T-helper 2 cell treated with Interferon-gamma antibody and Interleukin-4, amounts not matched to agents 5 μg/mL and 100 μg/mL, for 36 hours (primary cell): ENCODE results near the gene CCDC134.
"Not testable (repeated sequence)": the region's sequence is repeated elsewhere in the genome, so short reads cannot be mapped to it uniquely, and the experiment has no call there.

Experiments used
- DNase-seq: peaks from one replicate; pipeline ENCODE4 v3.0.0; 2021; ENCODE audit warnings: low spot score
- H3K27ac Mint-ChIP-seq: one replicate; pipeline ENCODE4 v1.8.0; 2021; ENCODE audit warnings: mild to moderate bottlenecking, mixed read lengths
- H3K27me3 Mint-ChIP-seq: one replicate; pipeline ENCODE4 v1.8.0; 2021; ENCODE audit warnings: low read depth, mixed read lengths
- H3K36me3 Mint-ChIP-seq: one replicate; pipeline ENCODE4 v1.8.0; 2021; ENCODE audit warnings: low read depth, mixed read lengths
- H3K4me1 Mint-ChIP-seq: one replicate; pipeline ENCODE4 v1.8.0; 2021; ENCODE audit warnings: low read depth, mixed read lengths
- H3K4me3 Mint-ChIP-seq: one replicate; pipeline ENCODE4 v1.8.0; 2022; ENCODE audit warnings: mild to moderate bottlenecking, moderate library complexity, mixed read lengths
- H3K9me3 Mint-ChIP-seq: one replicate; pipeline ENCODE4 v1.8.0; 2021; ENCODE audit warnings: mixed read lengths

Gene CCDC134

DNA sequence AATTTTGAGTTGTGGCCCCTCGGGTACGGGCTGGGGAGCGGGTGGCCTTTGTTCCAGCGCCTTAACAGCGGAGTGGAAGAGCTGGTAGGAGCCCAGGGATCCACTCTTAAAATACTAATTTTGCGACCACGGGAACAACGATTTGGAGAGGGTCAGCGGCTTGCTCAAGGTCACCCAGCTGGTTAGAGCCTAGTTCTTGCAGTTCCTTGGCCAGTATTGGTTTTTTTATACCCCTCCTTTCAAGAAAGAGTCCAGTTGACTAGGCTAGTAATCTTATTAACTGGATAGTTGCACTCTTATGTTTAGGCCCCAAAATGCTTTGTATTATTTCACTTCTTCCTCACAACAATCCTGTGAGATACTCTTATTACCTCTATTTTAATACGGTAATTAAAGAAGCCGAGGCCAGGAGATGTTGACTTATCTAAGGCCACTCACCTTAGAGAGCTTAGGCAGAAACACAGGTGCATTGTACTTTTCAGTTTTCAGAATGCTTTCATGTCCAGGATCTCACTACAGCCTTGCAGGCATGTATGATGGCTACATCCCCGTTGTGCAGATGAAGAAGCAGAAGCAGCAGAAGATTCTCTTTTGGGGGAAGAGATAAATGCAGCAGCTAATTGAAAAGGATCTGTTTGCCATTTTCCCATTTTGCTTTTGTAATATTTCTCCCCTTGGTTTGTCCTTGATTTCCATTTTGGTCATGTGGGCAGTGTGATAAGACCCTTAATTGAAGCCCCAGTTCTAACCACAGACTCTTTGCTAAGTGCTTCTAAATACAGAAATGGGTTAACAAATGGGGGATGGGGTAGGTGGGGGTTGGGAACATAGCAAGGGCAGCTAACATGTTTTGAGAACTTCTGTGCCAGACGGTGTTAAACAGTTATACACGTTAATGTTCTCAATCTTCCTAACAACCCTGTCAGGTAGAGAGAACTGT, 33.8 kb downstream of the CCDC134 start:
- Mint-ChIP-seq H3K36me3 (peaks cover 62% of the 10 kb centered on the region), H3K4me3 (peak overlapping the region; percentile 95), H3K27ac (peak overlapping the region; percentile 94), H3K9me3 (peaks cover 4% of the 10 kb centered on the region), H3K27me3 (no peaks in the 10 kb centered on the region), H3K4me1 (peaks cover 49% of the 10 kb centered on the region)
- DNase-seq = no peak

DNA sequence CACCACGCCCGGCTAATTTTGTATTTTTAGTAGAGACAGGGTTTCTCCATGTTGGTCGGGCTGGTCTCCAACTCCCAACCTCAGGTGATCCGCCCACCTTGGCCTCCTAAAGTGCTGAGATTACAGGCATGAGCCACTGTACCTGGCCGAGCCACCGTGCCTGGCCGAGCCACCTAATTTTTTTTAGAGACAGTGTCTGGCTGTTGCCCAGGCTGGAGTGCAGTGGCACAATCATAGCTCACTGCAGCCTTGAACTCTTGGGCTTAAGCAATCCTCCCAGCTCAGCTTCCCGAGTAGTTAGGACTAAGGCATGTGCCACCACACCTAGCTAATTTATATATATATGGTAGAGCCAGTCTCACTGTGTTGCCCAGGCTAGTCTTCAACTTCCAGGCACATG, 35.0 kb downstream of the CCDC134 start:
- peaks cover 52% of the 10 kb centered on the region for H3K4me1 Mint-ChIP-seq
- H3K27me3 Mint-ChIP-seq, H3K27ac Mint-ChIP-seq, H3K4me3 Mint-ChIP-seq, H3K9me3 Mint-ChIP-seq, DNase-seq: not testable (repeated sequence)
- peaks cover 61% of the 10 kb centered on the region for H3K36me3 Mint-ChIP-seq

DNA sequence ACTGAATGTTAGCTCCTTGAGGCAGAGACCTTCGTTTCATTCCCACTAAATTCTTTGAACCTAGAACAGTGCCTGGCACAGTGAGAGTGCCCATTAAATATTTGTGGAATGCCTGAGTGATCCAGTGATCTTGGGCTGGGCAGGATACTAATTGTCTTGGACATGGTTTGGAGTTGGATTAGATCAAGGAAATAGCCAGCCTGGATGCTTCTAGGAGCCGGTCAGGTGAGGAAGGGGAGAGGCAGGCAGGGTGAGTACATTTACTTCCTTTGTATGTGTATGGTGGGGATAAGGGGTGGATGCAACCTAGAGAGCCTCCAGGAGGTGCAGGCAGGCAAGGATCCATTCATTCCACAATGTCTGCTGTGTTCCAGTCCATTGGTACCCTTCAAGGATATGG, 36.1 kb downstream of the CCDC134 start:
- peaks cover 56% of the 10 kb centered on the region for H3K4me1 Mint-ChIP-seq
- H3K27ac Mint-ChIP-seq = peak overlapping the region; percentile 3
- DNase-seq = no peak
- H3K9me3 Mint-ChIP-seq = peaks cover 2% of the 10 kb centered on the region
- no peaks in the 10 kb centered on the region for H3K27me3 Mint-ChIP-seq
- peaks cover 60% of the 10 kb centered on the region for H3K36me3 Mint-ChIP-seq
- peak overlapping the region; percentile 1 for H3K4me3 Mint-ChIP-seq

DNA sequence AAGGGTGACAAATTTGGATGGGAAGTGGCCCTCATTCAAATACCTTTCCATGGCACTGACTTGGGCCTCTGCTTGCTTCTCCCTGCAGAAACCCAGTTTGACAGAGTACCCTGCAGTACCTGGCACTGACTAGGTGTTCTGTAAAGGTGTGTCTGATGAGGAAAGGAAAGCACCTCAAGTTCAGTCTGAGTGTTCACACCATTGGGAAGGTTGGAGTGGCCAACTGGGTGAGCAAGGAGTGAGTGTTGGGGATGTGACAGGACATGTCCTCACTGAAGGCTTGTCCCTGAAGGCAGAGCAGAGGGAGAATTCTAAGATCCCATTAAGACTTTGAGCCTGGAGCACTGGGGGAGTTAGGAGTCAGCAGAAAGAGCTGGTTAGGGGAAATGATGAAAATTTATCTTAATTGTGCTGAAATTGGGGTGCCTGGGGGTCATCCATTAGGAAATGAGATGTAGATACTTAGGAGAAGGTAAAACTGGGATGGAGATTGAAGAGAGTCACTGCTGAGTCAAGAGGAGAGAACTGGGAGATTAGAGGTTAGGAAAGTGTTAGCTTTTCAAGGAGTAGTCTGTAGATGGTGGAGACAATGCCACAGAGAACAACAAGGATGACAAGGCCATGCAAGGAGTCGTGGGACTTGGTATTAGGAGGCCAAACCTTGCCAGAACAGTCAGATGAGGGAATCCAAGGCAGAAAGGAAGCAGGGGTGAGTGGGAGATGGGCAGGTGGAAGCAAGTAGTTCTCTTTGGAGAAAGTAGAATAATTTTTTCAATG, 38.6 kb downstream of the CCDC134 start:
- no peak for DNase-seq
- Mint-ChIP-seq H3K27ac (peak overlapping the region; percentile 45), H3K4me3 (no peak overlapping the region), H3K27me3 (no peaks in the 10 kb centered on the region), H3K9me3 (no peaks in the 10 kb centered on the region), H3K36me3 (peaks cover 61% of the 10 kb centered on the region), H3K4me1 (peaks cover 61% of the 10 kb centered on the region)

DNA sequence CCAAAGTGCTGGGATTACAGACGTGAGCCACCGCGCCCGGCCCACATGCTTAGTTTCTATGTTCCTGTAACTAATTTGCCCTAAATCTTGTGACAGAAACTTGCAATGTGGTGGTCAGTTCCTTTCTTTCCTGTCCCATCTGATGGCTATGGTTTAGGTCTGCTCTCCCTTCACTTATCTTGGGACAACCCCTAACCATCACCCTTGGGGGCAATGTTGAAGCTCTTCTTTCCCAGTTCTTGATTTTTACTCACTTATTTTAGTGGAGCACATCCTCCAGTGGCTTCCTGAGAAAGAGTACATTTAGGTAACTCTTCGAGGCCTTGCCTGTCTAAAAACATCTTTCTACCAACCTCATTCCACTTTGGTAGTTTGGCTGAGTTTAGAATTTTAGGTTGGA, 39.7 kb downstream of the CCDC134 start:
- no peak overlapping the region for H3K4me3 Mint-ChIP-seq
- H3K27me3 Mint-ChIP-seq = no peaks in the 10 kb centered on the region
- no peak for DNase-seq
- H3K4me1 Mint-ChIP-seq = peaks cover 58% of the 10 kb centered on the region
- no peaks in the 10 kb centered on the region for H3K9me3 Mint-ChIP-seq
- H3K27ac Mint-ChIP-seq = no peak overlapping the region
- H3K36me3 Mint-ChIP-seq = peaks cover 54% of the 10 kb centered on the region

DNA sequence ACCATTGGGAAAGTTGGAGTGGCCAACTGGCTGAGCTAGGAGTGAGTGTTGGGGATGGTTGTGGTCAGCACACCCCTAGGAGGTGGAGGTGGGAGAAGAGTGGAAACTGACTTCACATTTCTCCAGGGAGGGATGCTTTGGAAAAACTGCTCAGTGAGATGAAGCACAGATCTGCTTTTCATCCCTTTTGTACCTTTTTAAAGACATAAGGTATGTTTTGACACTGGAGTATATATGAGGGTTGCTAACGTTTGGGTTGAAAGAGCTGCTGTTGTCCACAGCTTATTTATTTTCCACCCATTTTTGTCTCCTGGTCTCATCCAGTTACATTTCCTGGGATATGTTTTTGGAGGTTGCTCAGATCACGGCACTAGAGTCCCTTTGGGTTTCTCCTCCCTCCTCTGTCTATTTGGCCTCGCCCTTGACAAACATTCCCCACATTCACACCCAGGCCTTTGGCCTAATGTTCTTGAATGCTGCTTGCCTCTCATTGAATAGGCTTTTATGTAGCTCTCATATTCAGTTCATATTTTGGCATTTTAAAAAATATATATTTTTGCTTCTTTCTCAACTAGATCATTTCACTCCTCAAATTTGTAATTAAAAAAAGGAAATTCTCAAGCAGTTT, 40.7 kb downstream of the CCDC134 start:
- H3K9me3 Mint-ChIP-seq = no peaks in the 10 kb centered on the region
- no peak overlapping the region for H3K4me3 Mint-ChIP-seq
- peak overlapping the region; percentile 13 for H3K27ac Mint-ChIP-seq
- H3K27me3 Mint-ChIP-seq = no peaks in the 10 kb centered on the region
- H3K4me1 Mint-ChIP-seq = peaks cover 61% of the 10 kb centered on the region
- H3K36me3 Mint-ChIP-seq = peaks cover 56% of the 10 kb centered on the region
- DNase-seq = no peak

DNA sequence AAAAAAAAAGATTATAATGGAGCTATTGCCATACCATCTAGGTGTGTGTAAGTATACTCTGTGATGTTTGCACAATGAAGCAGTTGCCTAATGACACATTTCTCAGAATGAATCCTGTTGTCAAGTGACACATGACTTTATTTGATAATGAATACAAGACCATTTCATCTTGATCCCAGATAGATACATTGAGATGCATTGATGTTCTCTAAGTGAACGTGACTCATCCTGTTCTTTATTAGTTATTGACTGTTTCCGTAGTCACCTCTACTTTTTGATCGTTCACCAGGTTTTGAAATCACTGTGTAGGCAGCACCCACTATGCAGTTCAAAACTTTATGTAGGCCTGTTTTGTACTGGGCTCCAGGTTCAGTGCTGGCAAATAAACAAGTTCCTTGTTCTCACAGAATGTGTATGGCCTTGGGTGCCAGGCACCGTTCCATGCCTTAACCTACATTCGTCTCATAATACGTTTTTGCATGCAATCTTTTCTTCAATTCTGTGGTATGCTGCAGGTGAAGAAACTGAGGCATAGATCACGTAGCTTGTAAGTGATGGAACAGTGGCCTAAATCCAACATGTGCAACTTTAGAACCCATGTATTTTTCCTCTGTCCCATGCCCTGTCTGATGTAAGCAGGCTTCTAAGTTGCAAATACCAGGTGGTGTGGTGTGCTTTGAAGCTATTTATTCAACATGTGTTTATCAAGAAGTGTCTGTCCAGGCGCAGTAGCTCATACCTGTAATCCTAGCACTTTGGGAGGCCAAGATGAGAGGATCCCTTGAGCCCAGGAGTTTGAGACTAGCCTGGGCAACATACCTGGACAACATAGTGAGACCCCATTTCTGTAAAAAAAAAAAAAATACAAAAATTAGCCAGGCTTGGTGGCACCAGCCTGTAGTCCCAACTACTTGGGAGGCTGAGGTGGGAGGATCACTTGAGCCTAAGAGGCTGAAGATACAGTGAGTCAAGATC, 42.8 kb downstream of the CCDC134 start:
- Mint-ChIP-seq H3K4me1 (peaks cover 59% of the 10 kb centered on the region), H3K27me3 (no peaks in the 10 kb centered on the region), H3K4me3 (no peak overlapping the region), H3K27ac (no peak overlapping the region), H3K36me3 (peaks cover 42% of the 10 kb centered on the region), H3K9me3 (no peaks in the 10 kb centered on the region)
- DNase-seq = peak; percentile 33

DNA sequence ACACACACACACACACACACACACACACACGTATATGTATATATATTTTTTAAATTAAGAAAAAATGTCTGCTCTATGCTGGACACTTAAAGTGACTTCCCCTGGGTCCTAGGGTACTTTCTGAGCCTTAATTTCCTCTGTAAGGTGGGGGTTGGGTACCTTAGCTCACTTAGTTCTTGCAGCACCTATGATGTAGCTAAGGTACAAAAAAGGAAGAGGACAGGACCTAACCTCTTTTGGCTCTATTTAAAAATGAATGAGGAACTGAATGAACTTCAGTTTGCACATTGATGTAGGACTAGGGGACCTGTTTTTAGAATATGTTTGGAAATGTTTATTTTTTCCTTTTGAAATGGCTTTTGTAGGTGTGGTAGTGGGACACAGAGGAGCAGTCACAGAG, 43.6 kb downstream of the CCDC134 start:
- no peaks in the 10 kb centered on the region for H3K27me3 Mint-ChIP-seq
- no peak overlapping the region for H3K4me3 Mint-ChIP-seq
- no peak for DNase-seq
- H3K36me3 Mint-ChIP-seq = peaks cover 36% of the 10 kb centered on the region
- peaks cover 61% of the 10 kb centered on the region for H3K4me1 Mint-ChIP-seq
- H3K9me3 Mint-ChIP-seq = no peaks in the 10 kb centered on the region
- peak overlapping the region; percentile 42 for H3K27ac Mint-ChIP-seq

DNA sequence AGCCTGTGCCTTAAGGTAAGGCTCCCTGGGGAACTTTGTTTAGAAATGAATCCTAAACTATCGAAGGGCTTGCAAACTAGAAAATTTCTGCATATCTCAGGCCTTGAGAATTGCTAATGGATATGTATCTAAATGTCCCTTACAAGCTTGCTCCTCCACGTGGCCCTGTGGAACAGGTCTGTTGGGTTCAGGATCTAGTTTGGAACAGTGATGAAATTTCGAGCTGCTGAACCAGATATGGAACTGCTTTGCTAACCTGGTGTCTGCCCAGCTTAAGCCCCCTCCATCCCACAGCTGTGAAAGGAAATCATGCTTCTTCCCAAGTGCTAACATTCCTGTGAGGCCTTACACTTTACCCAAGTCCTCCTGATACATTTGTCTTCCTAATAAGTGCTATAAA, 44.0 kb downstream of the CCDC134 start:
- DNase-seq = no peak
- peaks cover 58% of the 10 kb centered on the region for H3K4me1 Mint-ChIP-seq
- H3K4me3 Mint-ChIP-seq = no peak overlapping the region
- no peak overlapping the region for H3K27ac Mint-ChIP-seq
- no peaks in the 10 kb centered on the region for H3K9me3 Mint-ChIP-seq
- peaks cover 35% of the 10 kb centered on the region for H3K36me3 Mint-ChIP-seq
- no peaks in the 10 kb centered on the region for H3K27me3 Mint-ChIP-seq

DNA sequence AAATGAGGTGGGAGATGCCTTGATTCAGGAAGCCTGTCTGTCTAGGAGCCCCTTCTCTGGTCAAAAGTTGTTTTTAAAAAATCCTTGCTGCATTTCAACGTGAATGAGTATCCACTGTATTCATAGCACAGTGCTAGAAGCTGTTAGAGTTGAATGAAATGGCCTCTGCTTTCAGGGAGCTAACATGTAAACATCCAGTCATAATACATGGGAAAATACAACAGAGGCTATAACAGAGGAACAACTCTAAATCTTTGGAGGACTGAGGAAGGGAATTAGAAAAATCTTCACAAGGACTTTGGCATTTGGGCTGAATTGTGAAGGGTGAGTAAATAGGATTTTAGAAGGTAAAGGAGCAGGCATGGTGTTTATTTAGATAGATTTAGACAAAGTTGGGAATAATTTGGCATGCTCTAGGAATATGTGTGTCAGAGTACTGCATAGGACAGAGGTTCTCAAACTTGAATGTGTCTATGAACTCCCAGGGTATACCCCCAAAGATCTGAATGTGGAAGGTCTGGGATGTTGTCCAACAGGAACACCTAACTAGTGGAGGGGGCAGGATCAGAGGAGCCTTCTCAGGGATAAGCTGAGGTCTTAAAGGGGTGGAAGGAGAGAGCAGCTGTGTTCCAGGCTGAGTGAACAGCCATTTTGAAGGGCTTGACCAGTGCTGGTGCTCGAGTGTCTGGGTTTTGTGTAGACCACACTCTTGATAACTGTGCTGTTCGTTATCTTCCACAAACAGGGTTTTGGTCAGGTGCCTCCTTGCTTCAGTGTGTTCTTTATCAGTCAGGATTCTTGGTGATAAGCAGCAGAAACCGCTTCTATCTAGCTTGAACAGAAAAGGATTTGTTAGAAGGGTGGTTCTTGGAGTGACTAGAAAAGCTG, 45.1 kb downstream of the CCDC134 start:
- H3K36me3 Mint-ChIP-seq = peaks cover 31% of the 10 kb centered on the region
- no peaks in the 10 kb centered on the region for H3K9me3 Mint-ChIP-seq
- peaks cover 52% of the 10 kb centered on the region for H3K4me1 Mint-ChIP-seq
- no peaks in the 10 kb centered on the region for H3K27me3 Mint-ChIP-seq
- no peak overlapping the region for H3K4me3 Mint-ChIP-seq
- DNase-seq = no peak
- peak overlapping the region; percentile 73 for H3K27ac Mint-ChIP-seq

DNA sequence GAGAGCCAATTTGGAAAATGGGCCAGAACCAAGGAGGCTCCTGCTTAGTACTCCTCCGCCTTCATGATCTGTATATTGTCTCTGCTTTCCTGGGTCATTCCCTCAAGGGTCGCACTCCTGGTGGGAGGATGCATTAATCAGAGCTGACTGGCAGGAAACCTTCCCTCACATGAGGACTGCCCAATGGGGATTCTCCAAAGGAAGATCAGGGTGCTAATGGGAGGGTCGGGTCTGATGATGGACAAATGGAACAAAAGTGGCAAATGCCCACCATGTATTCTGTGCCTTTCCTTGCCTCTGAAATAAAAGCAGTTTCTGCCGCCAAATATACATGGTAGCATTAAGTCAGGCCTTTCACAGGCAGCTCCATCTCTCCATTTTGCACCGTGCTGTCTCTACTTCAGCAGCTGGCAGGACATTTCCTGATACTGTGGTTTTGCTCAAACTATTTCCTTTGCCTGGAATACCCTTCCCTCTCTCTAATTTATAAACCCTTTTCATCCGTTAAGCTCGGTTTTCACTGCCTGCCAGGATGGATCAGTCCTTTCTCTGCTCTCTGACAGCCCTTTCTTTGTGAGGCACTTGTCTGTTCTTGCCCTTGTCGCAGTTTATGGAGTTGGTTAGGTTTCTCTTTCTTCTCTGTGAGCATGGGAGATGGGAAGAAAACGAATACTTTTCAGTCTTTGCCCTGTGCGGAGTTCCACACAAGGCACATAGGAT, 45.9 kb downstream of the CCDC134 start:
- no peaks in the 10 kb centered on the region for H3K9me3 Mint-ChIP-seq
- no peak for DNase-seq
- no peaks in the 10 kb centered on the region for H3K27me3 Mint-ChIP-seq
- H3K4me1 Mint-ChIP-seq = peaks cover 45% of the 10 kb centered on the region
- no peak overlapping the region for H3K4me3 Mint-ChIP-seq
- peaks cover 27% of the 10 kb centered on the region for H3K36me3 Mint-ChIP-seq
- H3K27ac Mint-ChIP-seq = peak overlapping the region; percentile 27

DNA sequence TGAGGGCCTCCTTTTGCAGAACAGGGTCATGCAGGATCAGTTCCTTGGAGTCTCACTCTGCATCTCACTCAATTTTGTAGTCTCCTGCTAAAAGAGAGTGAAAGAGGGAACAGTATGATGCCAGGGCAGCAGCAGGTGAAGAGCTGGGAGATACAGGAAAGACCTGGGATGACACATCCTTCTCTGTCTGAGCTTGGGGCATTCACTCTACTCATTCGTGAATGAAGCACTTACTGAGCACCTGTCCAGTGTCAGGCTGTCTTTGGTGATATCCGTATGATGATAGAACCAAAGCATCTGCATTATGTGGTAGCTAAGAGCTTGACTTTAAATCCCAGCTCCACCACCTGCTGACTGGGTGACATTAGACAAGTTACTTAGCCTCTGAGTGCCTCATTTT, 46.8 kb downstream of the CCDC134 start:
- peaks cover 27% of the 10 kb centered on the region for H3K36me3 Mint-ChIP-seq
- DNase-seq = no peak
- H3K4me3 Mint-ChIP-seq = no peak overlapping the region
- no peaks in the 10 kb centered on the region for H3K27me3 Mint-ChIP-seq
- H3K4me1 Mint-ChIP-seq = peaks cover 41% of the 10 kb centered on the region
- no peaks in the 10 kb centered on the region for H3K9me3 Mint-ChIP-seq
- H3K27ac Mint-ChIP-seq = no peak overlapping the region
